A673 (cell line): Measurements from ENCODE around the gene LHX1.

ENCODE experiments used
- EZH2 ChIP-seq: fragments of 200-600 bp; sonication (generic); IDR thresholded peaks from 2 replicates; pipeline ENCODE4 v1.6.1; 2017; ENCODE audit warnings: borderline replicate concordance, low read depth, mild to moderate bottlenecking, mixed read lengths, antibody characterized with exemption, low read length; ENCODE audit not compliant: poor library complexity, severe bottlenecking
- TF ChIP-seq, protein P1 (sequence below): fragments of 300-800, 200-600 bp; sonication (generic); conservative IDR thresholded peaks from 2 replicates; pipeline ENCODE4 v1.5.1; 2017; ENCODE audit warnings: low read depth, mild to moderate bottlenecking, antibody characterized with exemption, low read length, moderate library complexity, mixed read lengths

DNA sequence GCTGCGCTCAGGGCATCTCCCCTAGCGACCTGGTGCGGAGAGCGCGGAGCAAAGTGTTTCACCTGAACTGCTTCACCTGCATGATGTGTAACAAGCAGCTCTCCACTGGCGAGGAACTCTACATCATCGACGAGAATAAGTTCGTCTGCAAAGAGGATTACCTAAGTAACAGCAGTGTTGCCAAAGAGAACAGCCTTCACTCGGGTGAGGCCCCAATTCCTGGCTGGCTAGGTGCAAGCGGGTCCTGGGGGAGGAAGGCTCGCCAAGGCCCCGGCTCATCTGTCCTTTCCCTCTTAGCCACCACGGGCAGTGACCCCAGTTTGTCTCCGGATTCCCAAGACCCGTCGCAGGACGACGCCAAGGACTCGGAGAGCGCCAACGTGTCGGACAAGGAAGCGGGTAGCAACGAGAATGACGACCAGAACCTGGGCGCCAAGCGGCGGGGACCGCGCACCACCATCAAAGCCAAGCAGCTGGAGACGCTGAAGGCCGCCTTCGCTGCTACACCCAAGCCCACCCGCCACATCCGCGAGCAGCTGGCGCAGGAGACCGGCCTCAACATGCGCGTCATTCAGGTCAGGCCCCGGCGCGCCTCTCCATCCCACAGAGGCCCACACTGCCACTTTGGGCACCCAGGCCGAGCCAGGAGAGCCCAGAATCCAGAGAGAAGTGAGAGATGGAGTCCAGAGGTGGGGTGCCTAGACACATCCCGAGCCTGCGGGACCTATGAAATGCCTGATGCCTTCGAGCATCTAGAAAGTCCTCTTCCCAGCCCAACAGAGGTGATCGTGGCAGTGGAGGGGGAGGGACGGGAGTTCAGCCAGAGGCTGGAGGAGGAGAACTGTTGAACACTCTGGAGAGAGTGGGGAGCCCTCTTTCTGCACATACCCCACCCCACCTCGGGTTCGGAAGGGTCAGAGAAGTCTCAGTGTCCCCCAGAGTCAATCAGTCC is 3.3 kb downstream of the LHX1 start:
- TF ChIP-seq, protein P1, sequence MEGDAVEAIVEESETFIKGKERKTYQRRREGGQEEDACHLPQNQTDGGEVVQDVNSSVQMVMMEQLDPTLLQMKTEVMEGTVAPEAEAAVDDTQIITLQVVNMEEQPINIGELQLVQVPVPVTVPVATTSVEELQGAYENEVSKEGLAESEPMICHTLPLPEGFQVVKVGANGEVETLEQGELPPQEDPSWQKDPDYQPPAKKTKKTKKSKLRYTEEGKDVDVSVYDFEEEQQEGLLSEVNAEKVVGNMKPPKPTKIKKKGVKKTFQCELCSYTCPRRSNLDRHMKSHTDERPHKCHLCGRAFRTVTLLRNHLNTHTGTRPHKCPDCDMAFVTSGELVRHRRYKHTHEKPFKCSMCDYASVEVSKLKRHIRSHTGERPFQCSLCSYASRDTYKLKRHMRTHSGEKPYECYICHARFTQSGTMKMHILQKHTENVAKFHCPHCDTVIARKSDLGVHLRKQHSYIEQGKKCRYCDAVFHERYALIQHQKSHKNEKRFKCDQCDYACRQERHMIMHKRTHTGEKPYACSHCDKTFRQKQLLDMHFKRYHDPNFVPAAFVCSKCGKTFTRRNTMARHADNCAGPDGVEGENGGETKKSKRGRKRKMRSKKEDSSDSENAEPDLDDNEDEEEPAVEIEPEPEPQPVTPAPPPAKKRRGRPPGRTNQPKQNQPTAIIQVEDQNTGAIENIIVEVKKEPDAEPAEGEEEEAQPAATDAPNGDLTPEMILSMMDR, result no peak
- no peak for TF ChIP-seq EZH2
